ENCODE data around the gene B3GNT5. TPM values are rescaled to one million over a fixed set of nuclear protein-coding genes. Genes with fewer than 3 reads are reported as not detected.

B3GNT5 gene
- total and polyA plus RNA-seq, 2 experiments from 2014 or later: 4.9 to 6.4 TPM

GRCh38 chr3:183215591-183216202, 37.4 kb upstream of the B3GNT5 start:
- no peak overlapping the region for H3K27ac Mint-ChIP-seq
- Histone ChIP-seq H3K4me1 (ENCODE audit: insufficient read depth) (no peaks in the 10 kb centered on the region; the same call in 1 of the 2 replicates), H3K27me3 (ENCODE audit: insufficient read depth) (no peaks in the 10 kb centered on the region), H3K36me3 (ENCODE audit: insufficient read depth) (no peaks in the 10 kb centered on the region), H3F3A (replicated peaks; ENCODE audit: low read depth) (no peaks in the 10 kb centered on the region), H3K4me3 (no peak overlapping the region), H3K79me2 (replicated peaks; ENCODE audit: insufficient read depth) (no peaks in the 10 kb centered on the region), H3K9me2 (ENCODE audit: insufficient read depth) (no peaks in the 10 kb centered on the region), H2AFZ (no peak overlapping the region), H4K20me1 (replicated peaks; ENCODE audit: insufficient read depth) (no peaks in the 10 kb centered on the region), H3K27ac (ENCODE audit: low read depth) (no peak overlapping the region), H3K4me2 (no peak overlapping the region)
- no peaks in the 10 kb centered on the region for H3K9me3 Mint-ChIP-seq
- H3K4me3 Mint-ChIP-seq: no peak overlapping the region
- peaks cover 8% of the 10 kb centered on the region for H3K4me1 Mint-ChIP-seq
- H3K36me3 Mint-ChIP-seq (ENCODE audit: low read depth): no peaks in the 10 kb centered on the region
- no peak for DNase-seq (ENCODE audit: low spot score)
- H3K27me3 Mint-ChIP-seq (ENCODE audit: insufficient read depth, low read depth, poor library complexity): peaks cover 1% of the 10 kb centered on the region
- ATAC-seq: no peak
- TF ChIP-seq CTCF (conservative IDR thresholded peaks at IDR 0.05; ENCODE audit: low read depth in 2 of 2) (no peak), EZH2 (IDR thresholded peaks at IDR 0.05; ENCODE audit: low read depth, unreplicated experiment) (no peak), STAT1 (IDR thresholded peaks at IDR 0.05; ENCODE audit: unreplicated experiment) (no peak), NANOG (IDR thresholded peaks at IDR 0.05; ENCODE audit: borderline replicate concordance) (no peak), ZNF331 (CRISPR knock-in tag; IDR thresholded peaks at IDR 0.05; ENCODE audit: low read depth) (no peak)

- no peak overlapping the region for H3K4me2 ChIP-seq
- no peak overlapping the region for H3K4me3 Mint-ChIP-seq
- peaks cover 4% of the 10 kb centered on the region; the same call in 2 of the 3 replicates for H3K4me1 Mint-ChIP-seq
- H3K9me3 Mint-ChIP-seq: no peaks in the 10 kb centered on the region
- no peaks in the 10 kb centered on the region for H3K27me3 Mint-ChIP-seq (ENCODE audit: insufficient read depth, low read depth, poor library complexity)
- H2AFZ ChIP-seq: no peak overlapping the region
- H3K36me3 Mint-ChIP-seq (ENCODE audit: low read depth): no peaks in the 10 kb centered on the region
- no peak overlapping the region for H3K27ac Mint-ChIP-seq
- H3K27ac ChIP-seq (ENCODE audit: low read depth): no peak overlapping the region
- H3K4me1 ChIP-seq (ENCODE audit: insufficient read depth): no peaks in the 10 kb centered on the region
- H3K4me3 ChIP-seq: no peak overlapping the region
- ATAC-seq (no peak), DNase-seq (ENCODE audit: low spot score) (no peak)
- no peaks in the 10 kb centered on the region for H3F3A ChIP-seq (replicated peaks; ENCODE audit: low read depth)
- H3K27me3 ChIP-seq (ENCODE audit: insufficient read depth): no peaks in the 10 kb centered on the region
- no peaks in the 10 kb centered on the region for H4K20me1 ChIP-seq (replicated peaks; ENCODE audit: insufficient read depth)
- no peaks in the 10 kb centered on the region for H3K36me3 ChIP-seq (ENCODE audit: insufficient read depth)
- H3K79me2 ChIP-seq (replicated peaks; ENCODE audit: insufficient read depth): no peaks in the 10 kb centered on the region
- no peaks in the 10 kb centered on the region for H3K9me2 ChIP-seq (ENCODE audit: insufficient read depth)
- no peak for TF ChIP-seq REST (IDR thresholded peaks at IDR 0.05; ENCODE audit: unreplicated experiment)
- no peak for TF ChIP-seq POLR2AphosphoS5 (IDR thresholded peaks at IDR 0.05; ENCODE audit: low read depth)
- no peak for TF ChIP-seq ZNF114 (CRISPR knock-in tag; IDR thresholded peaks at IDR 0.05)
- TF ChIP-seq ETS1 (IDR thresholded peaks at IDR 0.05): no peak
- TF ChIP-seq EZH2phosphoT487 (IDR thresholded peaks at IDR 0.05; ENCODE audit: unreplicated experiment): no peak
- TF ChIP-seq STAT1 (IDR thresholded peaks at IDR 0.05; ENCODE audit: unreplicated experiment): no peak
- no peak for TF ChIP-seq EZH2 (IDR thresholded peaks at IDR 0.05; ENCODE audit: low read depth, unreplicated experiment)
- no peak for TF ChIP-seq ZNF331 (CRISPR knock-in tag; IDR thresholded peaks at IDR 0.05; ENCODE audit: low read depth)
- TF ChIP-seq CREB1 (CRISPR knock-in tag; IDR thresholded peaks at IDR 0.05; ENCODE audit: low read depth): no peak
Observed at GRCh38 chr3:183217548-183218332, 35.3 kb upstream of the B3GNT5 start.
